Body of pancreas (tissue), 4 donors: Measurements from ENCODE around the gene PCDH9.

ENCODE experiments used
- CTCF ChIP-seq, 7 experiments: fragments of 450-650 bp in 4 of 7; fragments of 200-600 bp in 3 of 7; sonication (generic) in 3 of 7; IDR thresholded peaks; one replicate each; pipeline ENCODE4 v1.5.1; 2016 to 2019; ENCODE audit warnings: antibody characterized with exemption in 7 of 7
- POLR2A ChIP-seq, 3 donors: fragments of 450-650 bp; IDR thresholded peaks; one replicate each; pipeline ENCODE4 v1.6.1; 2016; ENCODE audit warnings: antibody characterized with exemption in 3 of 3, mild to moderate bottlenecking in 2 of 3

GRCh38 chr13:66948910-66949309, 281.2 kb downstream of the PCDH9 start:
- TF ChIP-seq CTCF (IDR thresholded peaks at IDR 0.05) (no peak), POLR2A (IDR thresholded peaks at IDR 0.05) (no peak)
